ES-I3 (cell line): Measurements from ENCODE around the gene PRPF4.
"Not testable (repeated sequence)": the region's sequence is repeated elsewhere in the genome, so short reads cannot be mapped to it uniquely, and the experiment has no call there.

Experiments
- H3K36me3 ChIP-seq: 2 replicates; pipeline ENCODE4 v1.6.1; 2013; ENCODE audit warnings: mild to moderate bottlenecking, low read length, control low read depth, moderate library complexity; ENCODE audit not compliant: insufficient read depth
- H3K4me1 ChIP-seq: 2 replicates; pipeline ENCODE4 v1.6.1; 2013; ENCODE audit warnings: mild to moderate bottlenecking, control low read depth, low read length; ENCODE audit not compliant: insufficient read depth
- H3K9ac ChIP-seq: 2 replicates; pipeline ENCODE4 v1.6.1; 2013; ENCODE audit warnings: low read depth, mild to moderate bottlenecking, low read length, moderate library complexity
- H3K9me3 ChIP-seq: 2 replicates; pipeline ENCODE4 v1.6.1; 2013; ENCODE audit warnings: mild to moderate bottlenecking, low read length, moderate library complexity; ENCODE audit not compliant: control insufficient read depth, insufficient read depth

Gene PRPF4

DNA sequence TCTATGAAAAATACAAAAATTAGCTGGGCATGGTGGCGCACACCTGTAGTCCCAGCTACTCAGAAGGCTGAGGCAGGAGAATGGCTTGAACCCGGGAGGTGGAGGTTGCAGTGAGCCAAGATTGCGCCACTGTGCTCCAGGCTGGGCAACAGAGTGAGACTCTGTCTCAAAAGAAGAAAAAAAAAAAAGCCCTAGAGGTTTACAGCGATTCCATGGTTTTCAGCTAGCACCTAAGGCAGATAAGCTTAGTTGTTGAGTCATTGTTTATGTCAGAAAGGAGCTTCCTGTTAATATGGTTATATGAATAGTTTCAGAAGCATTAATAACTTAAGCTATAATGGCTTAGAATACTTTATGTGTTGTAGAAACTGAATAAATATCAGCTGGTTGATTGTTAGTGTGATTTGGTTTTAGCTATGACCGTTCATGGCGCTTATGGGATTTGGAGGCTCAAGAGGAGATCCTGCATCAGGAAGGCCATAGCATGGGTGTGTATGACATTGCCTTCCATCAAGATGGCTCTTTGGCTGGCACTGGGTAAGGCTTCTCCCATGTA, 14.7 kb downstream of the PRPF4 start:
- peaks cover 49% of the 10 kb centered on the region for H3K36me3 ChIP-seq
- no peaks in the 10 kb centered on the region for H3K9me3 ChIP-seq
- H3K9ac ChIP-seq, result no peak overlapping the region
- no peaks in the 10 kb centered on the region for H3K4me1 ChIP-seq

DNA sequence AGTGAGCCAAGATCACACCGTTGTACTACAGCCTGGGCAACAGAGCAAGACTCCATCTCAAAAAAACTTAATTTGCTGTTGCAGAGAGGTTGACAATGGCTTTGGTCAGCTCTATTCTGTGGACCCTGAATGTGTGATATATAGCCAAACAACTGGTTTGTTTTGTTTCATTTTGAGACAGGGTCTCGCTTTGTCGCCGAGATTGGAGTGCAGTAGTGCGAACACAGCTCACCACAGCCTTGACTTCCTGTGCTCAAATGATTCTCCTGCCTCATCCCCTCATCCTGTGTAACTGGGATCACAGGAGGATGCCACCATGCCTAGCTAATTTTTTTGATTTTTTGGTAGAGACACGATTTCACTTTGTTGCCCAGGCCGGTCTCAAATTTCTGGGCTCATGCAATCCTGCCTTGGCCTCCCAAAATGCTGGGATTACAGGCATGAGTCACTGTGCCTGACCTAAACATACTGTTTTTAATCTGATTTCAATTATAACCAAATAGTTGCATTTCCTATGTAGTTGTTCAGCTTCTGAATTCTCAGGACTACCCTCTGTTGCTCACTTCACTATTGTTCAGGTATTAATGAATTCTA, 17.9 kb downstream of the PRPF4 start:
- H3K9me3 ChIP-seq, result no peaks in the 10 kb centered on the region
- peaks cover 24% of the 10 kb centered on the region for H3K36me3 ChIP-seq
- H3K4me1 ChIP-seq, result no peaks in the 10 kb centered on the region
- no peak overlapping the region for H3K9ac ChIP-seq

DNA sequence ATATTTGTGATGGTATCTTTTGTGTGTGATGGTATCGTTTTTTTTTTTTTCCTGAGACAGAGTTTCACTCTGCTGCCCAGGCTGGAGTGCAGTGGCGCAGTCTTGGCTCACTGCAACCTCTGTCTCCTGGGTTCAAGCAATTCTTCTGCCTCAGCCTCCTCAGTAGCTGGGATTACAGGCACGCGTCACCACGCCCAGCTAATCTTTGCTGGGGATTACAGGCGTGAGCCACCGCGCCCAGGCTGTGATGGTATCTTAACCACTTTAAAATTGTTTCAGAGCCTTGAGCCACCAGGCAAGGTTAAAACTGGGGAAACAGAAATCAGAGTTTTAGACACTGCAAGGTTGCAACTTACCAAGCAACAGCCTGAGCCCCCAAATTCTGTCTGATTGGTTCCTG, 20.8 kb downstream of the PRPF4 start:
- not testable (repeated sequence) for H3K9ac ChIP-seq, H3K4me1 ChIP-seq, H3K9me3 ChIP-seq, H3K36me3 ChIP-seq

DNA sequence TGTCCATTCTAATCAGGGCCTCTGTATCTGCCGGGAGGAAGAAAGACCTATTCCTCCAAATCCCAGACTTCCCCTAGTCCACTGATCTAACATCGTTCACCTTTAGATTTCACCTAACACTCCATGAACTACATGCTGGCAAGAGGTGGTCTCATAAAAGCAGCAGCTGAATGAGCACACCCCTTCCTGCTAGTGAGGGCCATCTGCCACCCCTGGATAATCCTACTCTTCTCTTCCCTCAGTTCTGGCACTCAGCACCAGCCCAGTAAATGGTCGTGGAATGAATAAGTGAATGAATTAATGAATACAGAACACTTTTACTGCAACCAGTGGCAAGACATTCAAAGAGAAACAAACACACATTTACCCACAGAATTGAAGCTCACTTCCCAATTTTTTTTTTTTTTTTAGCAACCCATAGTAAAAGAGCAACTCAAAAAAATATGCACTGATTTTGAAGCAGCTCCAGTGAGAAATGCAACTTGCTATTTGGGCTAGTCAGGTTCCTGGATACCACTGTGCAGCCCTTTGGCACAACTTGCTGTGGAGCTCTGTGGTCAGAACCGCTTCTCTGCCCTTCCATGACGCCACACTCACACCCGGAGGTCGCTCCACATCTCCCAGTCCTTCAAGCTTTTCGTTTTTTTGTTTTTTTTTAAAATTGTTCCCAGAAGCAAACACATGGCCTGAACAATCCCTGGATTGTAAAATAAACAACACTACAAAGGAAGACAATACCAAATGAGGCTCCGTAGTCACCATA, 21.5 kb downstream of the PRPF4 start:
- Histone ChIP-seq H3K9me3 (no peaks in the 10 kb centered on the region), H3K4me1 (peaks cover 2% of the 10 kb centered on the region; the same call in 1 of the 2 replicates), H3K36me3 (no peaks in the 10 kb centered on the region; the same call in 1 of the 2 replicates), H3K9ac (no peak overlapping the region)

DNA sequence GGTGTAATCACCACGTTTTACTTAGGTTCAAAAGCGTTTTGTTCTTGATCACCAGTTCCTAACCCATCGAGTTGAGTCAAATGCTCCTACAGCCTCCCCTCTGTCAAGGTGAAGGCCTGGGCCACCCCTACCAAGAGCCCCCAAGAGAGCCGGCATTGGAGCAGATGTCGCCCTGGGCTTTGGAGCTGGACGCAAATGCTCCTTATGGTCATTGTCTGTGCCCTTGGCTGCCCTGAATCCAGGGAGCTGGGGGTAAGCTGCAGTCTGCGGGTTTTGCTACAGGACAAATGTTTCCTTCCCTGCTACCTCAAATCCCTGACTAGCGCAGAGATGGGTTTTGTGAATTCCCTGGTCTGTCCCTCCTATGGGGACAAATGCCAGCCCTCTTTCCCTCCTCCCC, 22.9 kb downstream of the PRPF4 start:
- H3K9ac ChIP-seq, result no peak overlapping the region
- H3K9me3 ChIP-seq, result no peaks in the 10 kb centered on the region
- H3K36me3 ChIP-seq, result no peaks in the 10 kb centered on the region

DNA sequence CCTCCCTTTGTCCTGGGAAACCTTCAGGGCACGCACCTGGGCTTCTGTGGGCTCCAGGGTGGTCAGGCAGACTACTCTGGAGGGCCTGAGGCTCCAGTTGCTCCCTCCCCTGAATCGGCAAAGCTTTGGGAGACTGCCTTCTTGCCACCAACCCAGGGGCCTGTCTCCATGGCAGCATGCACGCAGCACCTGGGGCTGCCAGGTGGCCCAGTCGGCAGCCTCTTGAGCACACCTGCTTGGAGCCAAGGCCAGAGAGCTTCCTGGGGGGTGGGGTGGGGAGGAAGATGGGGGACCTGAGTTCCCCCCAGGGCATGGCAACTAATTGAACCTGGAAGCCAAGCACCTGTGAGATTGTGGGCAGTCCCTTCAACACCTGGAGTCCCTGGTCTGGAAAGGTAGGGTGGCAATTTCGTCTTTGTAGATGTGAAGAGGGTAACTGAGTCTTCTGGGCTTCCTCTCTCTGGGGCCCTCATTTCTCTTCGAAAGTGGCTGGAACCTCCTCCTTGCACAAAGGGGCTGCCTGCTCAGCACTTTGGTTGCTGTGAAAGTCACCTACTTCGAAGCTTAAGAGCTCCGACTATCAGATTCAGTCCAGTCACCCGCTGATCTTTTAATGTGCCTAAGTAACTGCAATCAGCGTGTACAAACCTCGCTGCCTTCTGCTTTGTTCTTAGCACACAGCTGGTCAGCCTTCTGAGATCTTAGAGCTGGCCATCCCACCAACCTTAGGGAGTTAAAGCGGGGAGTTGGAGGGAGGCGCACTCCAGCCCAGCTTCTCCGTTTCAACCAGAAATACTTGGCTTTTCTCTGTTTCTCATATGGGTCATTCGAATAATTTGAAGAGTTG, 23.7 kb downstream of the PRPF4 start:
- H3K4me1 ChIP-seq, result peaks cover 2% of the 10 kb centered on the region; the same call in 1 of the 2 replicates
- H3K9ac ChIP-seq, result no peak overlapping the region
- no peaks in the 10 kb centered on the region for H3K36me3 ChIP-seq
- H3K9me3 ChIP-seq, result no peaks in the 10 kb centered on the region

More for the DNA sequence above, 22.9 kb downstream of the PRPF4 start:
- peaks cover 2% of the 10 kb centered on the region; the same call in 1 of the 2 replicates for H3K4me1 ChIP-seq

DNA sequence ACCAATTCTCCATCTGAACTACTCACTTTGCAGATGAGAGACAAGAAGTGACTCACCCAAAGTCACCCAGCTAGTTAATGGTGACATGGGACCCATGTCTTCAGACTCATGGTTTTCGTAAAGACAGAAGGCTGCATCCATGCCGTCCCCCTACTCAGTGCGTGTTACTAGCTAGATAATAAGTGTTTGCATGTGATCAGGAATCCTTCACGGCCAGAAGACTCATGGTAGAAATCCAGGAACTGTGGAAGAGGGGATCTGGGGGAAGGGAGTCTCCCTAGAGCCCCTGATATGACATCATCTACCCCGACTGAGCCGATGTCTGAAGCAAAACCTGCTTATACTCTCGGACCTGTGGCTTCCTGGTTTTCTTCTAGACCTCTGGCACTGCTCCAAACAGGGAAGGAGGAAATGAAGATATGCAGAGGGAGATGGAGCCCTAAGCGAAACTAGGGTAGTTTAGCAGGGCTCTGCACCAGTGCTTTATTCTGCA, 24.4 kb downstream of the PRPF4 start:
- Histone ChIP-seq H3K9me3 (no peaks in the 10 kb centered on the region), H3K9ac (no peak overlapping the region), H3K36me3 (no peaks in the 10 kb centered on the region), H3K4me1 (peaks cover 2% of the 10 kb centered on the region; the same call in 1 of the 2 replicates)

DNA sequence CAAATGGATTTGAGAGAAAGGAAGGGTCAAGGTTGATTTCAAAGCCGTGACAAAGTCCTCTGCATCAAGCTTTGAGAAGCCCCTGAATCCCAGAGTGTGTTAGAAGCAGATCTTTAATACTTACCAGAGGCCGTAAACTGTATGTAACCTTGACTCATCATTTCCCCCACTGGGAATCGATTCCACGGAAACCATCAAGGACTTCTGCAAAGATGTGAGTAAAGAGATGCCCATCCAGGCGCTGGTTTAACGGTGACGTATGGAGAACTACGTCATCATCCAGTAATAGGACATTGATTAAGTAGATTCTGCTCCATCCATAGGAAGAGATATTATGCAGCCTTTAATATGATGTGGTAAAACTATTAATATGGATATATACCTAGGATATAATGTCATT, 26.1 kb downstream of the PRPF4 start:
- Histone ChIP-seq H3K4me1 (peaks cover 2% of the 10 kb centered on the region; the same call in 1 of the 2 replicates), H3K36me3 (no peaks in the 10 kb centered on the region), H3K9me3 (no peaks in the 10 kb centered on the region), H3K9ac (no peak overlapping the region)

DNA sequence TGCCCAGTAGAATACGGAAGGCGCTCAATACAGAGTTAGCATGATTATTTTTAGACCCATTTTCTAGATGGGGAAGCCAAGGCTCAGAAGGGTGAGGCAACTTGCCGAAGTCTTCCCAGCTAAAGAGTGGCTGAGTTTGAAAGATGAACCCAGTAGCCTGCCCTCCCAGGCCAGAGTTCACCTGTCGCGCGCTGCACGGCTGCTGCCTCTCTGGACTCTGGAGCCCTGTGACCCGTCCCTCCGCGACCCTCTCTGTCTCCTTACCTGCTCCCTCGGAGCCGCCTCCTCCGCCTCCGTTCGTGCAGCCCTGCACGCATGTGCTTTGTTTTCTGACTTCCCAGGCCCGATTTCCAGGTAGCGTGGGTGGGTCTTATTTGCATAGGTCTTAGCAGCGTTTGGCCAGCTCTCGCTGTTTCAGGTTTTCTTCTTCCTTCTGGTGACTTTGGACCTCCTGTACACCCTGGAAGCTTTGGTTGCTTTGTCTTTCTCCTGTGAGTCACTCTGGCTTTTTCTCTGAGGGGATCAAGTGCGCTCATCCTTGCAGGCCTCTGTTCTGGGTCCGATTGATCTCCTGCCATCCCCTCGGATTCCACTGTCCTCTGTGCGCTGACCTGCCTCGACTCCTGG, 27.4 kb downstream of the PRPF4 start, which contains the start of gene RNF183:
RNF183 (minus strand) TSS at position 585 of the 627 bp plus-strand sequence. CDS start 5,192 bp downstream, outside the sequence.
- Histone ChIP-seq H3K9me3 (no peaks in the 10 kb centered on the region), H3K9ac (no peak within 1 kb of the TSS), H3K4me1 (peaks cover 2% of the 10 kb centered on the region; the same call in 1 of the 2 replicates), H3K36me3 (no peaks in the 10 kb centered on the region)

DNA sequence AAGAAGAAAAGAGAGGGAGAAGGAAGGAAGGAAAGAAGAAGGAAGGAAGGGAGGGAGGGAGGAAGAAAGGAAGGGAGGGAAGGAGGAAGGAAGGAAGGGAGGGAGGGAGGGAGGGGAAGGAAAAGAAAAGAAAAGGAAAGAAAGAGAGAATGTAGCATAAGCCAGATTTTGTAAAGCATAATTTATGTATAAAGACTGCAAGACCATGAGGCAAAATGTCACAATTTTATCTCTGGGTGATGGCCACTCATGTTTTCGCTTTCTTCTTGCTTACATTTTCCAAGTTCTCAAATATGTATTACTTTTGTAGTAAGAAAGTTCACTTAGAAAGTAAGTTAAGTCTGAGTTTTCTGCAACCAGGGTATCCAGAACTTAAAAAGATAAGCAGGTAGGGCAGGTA, 31.1 kb downstream of the PRPF4 start:
- no peaks in the 10 kb centered on the region for H3K4me1 ChIP-seq
- no peaks in the 10 kb centered on the region for H3K9me3 ChIP-seq
- H3K9ac ChIP-seq, result no peak overlapping the region
- H3K36me3 ChIP-seq, result no peaks in the 10 kb centered on the region

DNA sequence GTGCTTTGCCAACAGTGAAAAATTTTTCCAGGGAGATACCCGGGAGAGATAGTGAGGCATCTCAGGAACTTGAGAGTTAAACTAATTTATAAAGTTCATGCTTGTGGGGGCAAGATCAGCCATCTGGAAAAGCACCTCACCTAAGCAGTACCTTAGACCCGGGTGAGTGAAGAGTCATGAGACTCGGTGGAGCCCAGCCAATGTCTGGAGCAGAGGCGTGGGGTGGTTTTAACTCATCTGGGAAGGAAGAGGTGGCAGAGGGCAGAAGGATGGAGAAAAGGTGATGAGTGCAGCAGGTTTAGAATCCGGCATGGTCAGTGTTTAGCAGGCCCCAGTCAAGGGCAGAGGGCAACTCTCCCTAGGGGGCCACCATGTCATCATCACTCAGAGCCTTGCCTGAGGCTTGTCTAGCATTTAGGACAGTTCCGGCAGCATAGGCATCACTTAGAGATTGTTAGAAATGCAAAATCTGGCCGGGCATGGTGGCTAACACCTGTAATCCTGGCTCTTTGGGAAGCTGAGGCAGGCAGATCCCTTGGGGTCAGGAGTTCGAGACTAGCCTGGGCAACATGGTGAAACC, 32.0 kb downstream of the PRPF4 start:
- no peaks in the 10 kb centered on the region for H3K9me3 ChIP-seq
- no peaks in the 10 kb centered on the region for H3K4me1 ChIP-seq
- no peaks in the 10 kb centered on the region for H3K36me3 ChIP-seq
- H3K9ac ChIP-seq, result no peak overlapping the region

DNA sequence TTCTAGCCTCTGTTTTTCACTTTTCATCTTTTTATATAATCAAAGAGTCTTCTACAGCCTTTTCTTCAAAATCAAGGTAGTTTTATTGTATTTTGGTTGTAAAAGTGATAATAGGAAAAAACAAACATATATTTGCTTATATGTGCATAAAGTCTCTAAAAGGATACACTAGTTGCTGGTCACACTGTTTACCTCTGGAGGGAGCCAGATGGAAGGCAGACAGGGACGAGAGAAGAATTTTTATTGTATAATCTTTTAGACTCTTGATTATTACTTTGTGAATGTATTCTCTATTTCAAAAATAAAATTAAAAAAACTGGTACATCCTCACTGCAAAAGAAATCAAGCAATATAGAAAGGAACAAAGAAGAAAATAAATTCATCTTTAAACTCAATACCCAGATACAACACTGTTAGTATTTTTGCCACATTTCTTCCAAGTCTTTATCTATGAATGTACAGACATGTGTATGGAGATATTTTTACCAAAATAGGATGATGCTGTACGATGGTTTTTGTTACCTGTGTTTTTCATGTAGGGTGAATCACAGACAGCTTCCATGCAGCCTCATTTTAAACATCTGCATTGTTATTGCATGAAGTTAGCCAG, 33.9 kb downstream of the PRPF4 start:
- H3K9ac ChIP-seq, result no peak overlapping the region
- no peaks in the 10 kb centered on the region for H3K9me3 ChIP-seq
- H3K36me3 ChIP-seq, result no peaks in the 10 kb centered on the region
- no peaks in the 10 kb centered on the region for H3K4me1 ChIP-seq

DNA sequence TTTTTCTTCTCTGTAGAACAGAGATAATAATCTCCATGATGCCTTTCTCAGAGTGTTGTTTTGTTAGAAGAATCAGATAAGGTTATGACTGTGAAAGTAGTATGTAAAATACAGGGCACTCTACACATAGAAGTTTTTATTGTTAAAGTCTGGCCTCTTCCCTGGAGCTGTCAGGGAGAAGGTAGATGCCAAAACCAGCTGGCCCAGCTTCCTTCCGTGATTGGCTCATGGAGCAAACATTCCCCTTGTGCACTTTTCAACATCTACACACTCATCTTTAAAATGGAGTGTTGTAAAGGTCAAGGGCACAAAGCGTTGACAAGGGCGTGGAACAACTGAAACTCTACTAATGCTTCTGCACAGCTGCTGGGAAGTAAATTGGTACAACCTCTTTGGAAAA, 35.1 kb downstream of the PRPF4 start:
- H3K9me3 ChIP-seq, result no peaks in the 10 kb centered on the region
- no peaks in the 10 kb centered on the region for H3K4me1 ChIP-seq
- H3K9ac ChIP-seq, result no peak overlapping the region
- H3K36me3 ChIP-seq, result no peaks in the 10 kb centered on the region
